SKM-1 treated with dmso at 0.1 percent for 144 hours (cell line): Measurements from ENCODE around the gene ANKRD11.
"Not testable (repeated sequence)": the region's sequence is repeated elsewhere in the genome, so short reads cannot be mapped to it uniquely, and the experiment has no call there.

Source experiments
- DNase-seq: peaks from one replicate; lab custom pipeline; 2025; ENCODE audit not compliant: unreplicated experiment; lab: John Stamatoyannopoulos, UW

The ANKRD11 gene

DNA sequence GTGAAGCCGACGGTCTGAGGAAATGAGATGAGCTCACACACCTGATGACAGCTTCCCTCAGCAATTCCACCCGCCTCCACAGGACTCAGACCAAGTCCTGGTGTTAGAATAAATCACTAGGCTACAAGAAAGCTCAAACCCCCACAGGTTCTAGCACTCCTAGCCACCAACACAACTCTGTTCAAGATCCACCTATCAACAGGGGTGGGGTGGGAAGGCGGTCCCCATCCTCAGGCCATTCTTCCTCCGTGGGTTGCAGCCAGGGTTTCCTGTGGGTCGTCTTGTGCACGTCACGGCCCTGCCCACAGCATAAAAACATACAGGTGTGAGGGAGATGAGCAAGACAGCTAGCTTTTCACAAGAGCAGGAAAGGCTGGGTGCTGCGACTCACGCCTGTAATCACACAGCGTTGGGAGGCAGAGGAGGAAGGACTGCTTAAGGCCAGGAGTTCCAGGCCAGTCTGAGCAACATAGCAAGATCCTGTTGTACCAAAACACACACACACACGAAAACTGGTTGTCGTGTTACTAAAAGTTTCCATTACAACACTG lies 81.1 kb downstream of the ANKRD11 start:
- DNase-seq = no peak

DNA sequence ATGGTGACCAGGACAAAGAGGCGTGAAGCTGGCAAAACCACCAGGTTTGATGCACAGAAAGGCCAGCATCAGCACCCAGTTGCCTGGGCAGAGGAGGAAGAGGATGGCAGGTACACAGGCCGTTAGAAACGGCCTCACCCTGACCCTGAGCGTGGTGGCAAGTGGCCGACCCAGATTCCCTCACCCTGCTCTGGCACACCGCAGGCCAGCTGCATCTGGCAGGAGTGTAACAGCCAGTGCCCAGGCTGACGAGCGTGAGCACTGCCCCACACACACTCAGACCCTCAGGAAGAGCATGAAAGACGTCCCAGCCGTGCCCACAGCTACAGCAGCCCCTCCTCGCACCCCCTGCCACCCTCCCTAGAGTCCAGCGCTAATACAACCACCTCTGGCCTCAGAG lies 82.0 kb downstream of the ANKRD11 start:
- no peak for DNase-seq

DNA sequence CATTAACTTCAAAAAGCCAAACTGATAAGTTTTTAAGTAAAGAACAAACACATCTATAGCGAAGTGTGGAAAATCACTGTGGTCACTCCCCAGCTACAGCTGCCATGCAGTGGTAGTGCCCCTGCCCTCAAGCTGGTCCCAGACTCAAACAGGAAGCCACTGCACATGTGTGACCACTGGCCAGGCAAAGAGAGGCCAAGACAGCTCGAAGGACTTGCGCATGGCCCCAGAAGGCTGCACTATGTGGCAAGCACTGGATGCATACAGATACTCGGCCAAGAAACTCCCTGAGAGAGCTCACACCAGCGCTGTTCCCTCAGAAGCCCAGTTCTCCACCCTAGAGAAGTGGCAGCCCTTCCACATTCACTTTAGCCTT lies 82.4 kb downstream of the ANKRD11 start:
- DNase-seq = no peak

DNA sequence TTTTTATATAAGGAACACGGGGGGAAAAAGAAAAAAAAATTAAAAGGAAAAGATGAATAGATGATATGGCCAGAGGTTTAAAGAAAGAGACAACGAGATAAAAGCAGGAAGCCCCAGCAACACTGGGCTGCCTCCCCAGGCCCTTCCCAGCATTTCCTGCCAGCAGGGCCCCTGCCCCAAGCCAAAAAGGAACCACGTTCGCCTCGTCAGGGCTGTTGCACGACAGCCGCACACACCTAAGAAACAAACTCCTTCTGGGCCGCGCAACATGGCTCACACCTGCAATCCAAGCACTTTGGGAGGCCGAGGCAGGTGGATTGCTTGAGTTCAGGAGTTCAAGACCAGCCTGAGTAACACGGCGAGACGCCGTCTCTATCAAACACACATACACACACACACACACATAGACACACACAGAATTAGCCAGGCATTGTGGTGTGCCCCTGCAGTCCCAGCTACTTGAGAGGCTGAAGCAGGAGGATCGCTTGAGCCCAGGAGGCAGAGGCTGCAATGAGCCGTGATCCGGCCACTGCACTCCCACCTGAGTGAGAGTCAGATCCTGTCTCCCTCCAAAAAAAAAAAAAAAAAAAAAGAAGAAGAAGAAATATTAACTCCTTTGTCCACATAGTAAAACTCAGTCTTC lies 83.0 kb downstream of the ANKRD11 start:
- peak; percentile 17 for DNase-seq

DNA sequence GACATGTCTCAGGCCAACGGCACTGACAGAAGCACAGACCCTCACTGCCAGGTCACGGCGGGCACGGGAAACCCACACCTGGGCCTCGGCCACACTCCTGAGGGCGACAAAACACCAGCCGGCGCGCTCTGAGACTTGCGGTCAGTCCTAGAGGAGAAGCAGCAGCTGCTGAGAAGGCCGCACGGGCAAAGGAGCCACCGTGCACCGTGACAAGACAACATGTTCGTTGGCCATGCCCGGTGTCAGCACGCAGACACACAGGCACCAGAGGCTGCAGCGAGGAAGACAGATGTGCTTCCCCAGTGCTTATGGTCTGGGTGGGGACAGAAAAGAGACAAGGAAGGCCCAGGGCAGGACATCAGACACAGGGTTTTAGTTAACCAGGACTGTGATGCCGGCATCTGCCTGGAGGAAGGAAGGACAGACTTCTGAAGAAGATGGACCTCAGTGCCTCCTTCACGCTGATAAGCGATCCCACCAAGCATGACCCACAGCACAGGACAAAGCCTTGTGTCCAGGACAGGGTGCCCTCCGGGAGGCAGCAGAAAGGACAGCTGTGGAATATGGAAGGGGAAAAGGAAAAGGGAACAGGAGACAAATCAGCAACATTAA lies 84.0 kb downstream of the ANKRD11 start:
- no peak for DNase-seq

DNA sequence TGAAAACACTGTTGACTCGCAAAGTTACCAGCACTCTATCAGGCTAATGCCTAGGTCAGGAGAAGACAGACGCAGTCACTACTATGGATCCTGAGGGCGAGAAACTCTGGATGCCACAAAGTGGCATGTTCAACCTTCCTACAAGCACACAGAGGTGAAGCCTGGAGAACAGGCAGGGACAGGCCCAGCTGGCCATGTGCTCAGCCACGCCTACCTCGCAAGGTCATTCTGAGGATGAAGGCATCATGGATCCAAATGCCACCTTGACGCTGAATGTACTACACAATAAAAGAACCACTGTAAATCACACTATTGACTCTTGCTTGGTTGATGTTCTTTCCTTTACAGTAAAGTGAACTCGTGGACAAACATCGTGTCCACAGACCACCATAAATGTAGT lies 85.8 kb downstream of the ANKRD11 start:
- DNase-seq = no peak

DNA sequence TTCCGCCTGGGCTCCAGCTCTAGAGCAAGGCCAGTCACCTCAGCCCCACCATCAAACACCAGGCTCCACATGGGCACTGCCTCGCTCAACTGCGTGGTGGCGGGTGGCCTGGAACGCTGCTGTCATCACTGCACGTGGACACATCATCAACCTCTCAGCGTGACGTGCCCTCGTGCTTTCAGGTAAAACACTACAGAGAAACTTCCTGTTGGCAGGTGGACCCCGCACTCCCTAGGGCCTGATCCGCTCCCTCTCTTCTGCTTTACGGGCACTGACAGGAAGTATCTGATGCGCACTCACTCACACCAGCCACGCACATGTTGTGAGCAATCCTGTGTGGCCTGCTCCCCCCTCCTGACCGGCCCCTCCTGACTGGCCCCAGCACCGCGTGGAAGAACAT lies 87.4 kb downstream of the ANKRD11 start:
- DNase-seq = no peak

DNA sequence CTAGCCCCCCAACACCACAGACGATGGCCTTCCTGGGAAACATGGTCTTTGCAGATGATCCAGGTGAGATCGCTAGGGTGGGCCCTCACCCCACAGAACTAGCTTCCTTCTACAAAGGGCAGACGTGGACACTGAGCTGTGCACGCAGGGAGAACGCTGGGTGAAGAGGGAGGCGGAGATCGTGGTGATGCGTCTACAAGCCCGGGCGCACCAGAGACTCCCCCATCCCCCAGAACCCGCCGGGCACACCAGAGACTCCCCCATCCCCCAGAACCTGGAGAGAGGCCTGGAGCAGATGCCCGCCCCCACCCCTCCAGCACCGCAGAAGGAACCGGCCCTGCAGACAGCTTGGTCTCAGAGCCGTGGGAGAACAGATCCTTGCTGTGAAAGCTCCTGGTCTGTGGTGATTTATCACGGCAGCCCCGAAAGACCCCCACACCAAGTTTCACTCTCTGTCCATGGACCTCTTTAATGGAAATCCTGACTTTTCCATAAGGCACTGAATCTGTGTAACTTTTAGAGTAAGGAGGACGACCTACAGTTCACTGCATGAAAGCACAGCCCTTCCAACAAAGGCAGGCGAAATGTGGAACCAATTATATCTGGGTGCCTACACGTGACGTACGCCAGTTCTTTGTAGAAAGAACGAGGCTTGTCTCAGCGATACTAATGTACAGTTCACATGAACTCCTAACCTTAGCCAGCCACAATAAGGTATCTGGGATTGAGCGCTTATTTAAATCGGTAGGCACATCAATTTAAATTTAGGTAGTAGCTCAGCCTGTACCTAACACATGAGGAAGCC lies 88.5 kb downstream of the ANKRD11 start:
- no peak for DNase-seq

DNA sequence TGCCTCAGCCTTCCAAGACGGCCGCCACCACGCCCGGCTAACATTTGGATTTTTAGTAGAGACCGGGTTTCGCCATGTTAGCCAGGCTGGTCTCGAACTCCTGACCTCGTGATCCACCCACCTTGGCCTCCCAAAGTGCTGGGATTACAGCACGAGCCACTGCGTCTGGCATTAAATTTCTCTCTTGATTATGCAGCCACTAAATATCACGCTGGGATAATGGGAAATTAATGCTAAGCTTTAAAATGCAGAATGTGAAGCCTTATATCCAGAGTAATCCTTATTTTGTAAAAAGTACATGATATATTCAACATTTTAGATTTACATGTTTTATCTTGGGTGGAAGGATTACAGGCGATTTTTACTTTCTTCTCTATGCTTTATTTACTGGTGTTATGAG lies 89.2 kb downstream of the ANKRD11 start:
- no peak for DNase-seq

DNA sequence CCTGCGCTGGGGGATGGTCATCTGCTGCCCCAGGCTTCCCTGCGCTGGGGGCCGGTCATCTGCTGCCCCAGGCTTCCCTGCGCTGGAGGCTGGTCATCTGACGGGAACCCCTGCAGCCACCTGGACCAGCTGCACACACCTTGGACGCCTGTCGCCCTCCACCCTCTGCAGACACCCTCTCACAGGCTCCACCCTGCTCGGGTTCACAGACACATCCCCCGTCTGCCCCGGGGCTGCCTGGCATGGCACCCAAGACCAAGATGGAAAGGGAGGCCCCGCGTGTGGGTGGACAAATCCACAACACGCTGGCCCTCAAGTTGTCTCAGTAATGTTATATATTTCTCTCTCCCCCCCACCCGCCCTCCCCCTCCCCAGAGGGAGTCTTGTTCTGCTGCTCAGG lies 89.6 kb downstream of the ANKRD11 start:
- DNase-seq = no peak

DNA sequence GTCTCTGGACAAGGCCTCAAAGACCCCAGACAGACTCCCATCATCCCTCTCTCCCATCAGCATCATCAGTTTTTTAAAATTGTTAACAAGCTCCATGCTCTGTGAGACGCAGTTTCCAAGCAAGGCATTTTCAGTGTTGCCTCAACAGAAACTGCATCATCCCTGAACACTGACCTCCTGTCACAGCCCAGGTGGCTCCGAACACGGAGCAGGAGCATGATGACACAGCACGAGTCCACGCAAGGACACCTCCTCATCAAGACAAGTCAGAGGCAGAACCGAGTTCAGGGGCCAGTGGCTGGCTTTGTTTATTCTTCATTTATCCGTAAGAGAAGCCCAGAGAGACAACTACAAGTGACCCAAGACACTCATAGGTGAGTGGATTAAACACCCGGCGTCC lies 91.4 kb downstream of the ANKRD11 start:
- no peak for DNase-seq

DNA sequence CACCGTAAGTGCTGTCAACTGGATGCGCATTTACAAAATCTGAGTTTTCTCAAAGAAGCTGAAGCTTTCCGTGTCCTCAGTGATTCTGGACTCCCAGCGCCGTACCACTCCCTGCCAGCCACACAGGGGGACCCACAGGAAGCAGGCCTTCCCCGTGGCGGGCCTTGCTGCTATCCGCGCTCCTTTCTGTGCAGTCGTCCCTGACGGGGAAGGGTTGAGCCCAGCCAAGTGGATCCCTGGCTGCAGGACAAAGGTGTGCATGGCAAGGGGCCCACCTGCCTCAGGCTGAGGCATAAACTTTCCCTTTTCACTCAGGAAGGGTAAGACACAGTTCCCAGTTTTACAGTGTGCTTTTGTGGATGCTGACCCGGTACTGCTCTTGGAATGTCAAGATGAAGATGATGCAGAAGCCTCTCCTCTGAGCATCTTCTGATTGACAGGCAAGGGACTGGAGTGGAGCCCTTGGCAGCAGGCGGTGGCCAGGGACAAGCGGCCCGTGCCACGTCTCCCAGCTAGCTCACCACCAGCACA lies 93.0 kb downstream of the ANKRD11 start:
- no peak for DNase-seq

DNA sequence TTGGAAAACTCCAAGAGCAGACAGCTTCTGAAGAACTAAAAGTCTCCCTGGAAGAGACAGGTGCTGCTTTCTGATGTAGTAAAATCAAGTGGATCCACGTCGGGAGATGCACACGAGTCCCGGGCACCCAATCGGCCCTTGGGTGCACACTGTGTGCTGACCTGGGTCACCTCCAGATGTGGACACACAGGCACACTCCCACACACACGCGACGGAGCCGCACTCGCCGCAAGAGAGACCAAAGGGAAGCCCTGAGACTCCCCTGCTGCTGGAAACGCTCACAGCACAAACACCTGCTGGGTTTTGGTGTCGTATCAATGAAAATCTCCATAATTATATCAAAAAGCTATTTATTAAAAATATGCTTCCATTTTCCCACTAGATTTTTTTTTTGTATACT lies 94.2 kb downstream of the ANKRD11 start:
- DNase-seq = no peak

DNA sequence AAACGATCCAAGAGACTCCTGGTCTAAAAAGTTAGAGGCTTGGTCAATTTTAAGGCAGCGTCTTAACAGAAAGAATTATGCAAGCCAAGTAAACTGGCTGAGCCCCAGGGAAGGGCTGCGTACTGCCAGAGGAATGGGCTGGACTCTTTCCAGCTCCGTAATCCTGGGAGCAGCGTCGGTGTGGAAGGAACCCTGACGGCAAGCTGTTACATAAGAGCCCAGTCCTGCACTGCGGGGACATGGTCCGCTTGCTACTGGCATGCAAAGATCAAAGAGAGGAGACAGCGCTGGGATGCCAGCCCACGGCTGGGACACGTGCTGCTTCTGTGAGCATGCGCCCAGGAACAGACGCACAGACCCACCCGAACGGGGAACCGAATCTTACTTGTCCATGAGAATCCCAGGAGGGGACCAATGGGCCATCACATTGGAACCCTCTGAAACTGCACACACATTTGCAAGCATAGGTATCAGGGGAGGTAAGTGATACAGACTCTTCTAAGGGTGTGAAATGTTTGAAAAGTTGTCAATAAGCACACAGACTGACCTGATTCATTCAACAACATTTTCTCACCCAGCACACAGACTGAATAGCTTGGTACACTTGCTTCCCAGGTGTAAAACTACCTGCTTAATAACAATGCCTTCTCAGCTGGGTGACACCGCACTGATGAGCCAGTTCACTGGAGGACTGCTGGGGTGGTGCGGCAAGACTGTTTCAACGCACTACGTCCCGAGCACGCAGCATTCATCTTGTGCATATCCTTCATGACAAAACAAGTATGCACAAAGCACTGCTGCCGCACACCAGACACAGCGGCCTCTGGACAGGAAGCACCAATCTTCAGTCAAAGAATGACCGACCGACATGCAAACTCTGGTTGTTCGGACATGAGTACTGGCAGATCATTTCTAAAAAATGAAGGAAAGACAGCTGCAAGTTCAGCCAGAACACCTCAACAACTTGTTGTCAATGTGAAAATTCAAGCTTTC lies 94.9 kb downstream of the ANKRD11 start:
- no peak for DNase-seq

DNA sequence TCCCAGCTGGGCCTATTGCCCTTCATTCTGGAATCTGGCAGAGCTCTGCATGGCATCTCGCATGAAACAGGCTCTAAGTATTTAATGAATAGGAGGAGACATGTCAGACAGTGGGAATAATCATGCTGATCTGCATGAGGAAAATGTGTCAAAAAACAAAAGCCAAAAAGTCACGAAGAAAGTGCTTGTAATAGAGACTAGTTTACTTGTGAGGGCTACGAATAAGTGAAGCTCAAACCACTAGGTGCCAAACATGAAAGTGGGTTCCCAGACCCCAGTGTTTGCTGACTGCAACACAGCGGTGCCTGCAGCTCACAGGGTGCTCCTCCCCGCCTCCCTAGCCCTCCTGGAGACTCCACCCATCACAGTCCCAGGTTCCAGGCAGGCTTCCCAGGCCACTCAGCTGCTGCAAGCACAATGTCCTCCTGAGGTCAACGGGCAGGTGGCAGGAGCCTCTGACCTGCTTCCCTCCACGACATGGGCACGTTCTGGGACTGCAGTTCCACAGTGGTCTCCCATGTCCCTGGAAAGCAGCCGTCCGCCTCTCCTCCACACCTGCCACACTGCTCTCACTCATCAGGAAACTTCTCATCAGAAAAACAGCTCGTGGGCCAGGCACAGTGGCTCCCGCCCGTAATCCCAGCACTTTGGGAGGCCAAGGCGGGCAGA lies 96.5 kb downstream of the ANKRD11 start:
- no peak for DNase-seq

DNA sequence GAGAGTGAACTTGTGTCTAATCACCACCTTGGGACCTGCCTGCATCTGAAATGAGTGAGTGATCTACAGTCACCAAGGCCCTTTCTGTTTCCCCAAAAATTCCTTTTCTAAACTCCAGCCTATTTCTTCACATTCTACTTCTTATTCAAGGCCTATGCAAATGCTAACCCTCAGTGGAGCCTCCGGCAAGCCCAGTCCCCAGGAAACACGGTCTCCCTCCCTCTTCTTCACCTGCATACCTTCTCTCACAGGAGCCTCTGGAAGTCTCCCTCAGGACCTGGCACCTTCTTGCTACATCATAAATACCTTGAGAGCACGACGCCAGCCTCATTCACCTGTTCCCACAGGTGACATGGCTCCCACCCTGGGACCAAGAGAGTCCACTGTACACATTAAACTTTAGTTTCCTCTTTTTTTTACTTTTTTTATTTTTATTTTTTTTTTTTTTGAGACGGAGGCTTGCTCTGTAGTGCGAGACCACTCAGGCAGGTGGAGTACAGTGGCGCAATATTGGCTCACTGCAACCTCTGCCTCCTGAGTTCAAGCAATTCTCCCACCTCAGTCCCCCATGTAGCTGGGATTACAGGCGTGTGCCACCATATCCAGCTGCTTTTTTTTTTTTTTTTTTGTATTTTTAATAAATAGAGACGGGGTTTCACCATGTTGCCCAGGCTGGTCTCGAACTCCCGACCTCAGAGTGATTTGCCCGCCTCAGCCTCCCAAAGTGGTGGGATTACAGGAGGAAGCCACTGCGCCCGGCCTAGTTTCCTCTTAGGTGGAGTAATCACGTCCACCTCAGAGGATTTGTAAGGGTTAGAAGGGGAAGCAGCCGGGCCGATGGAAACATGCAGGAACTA lies 97.3 kb downstream of the ANKRD11 start:
- no peak for DNase-seq

DNA sequence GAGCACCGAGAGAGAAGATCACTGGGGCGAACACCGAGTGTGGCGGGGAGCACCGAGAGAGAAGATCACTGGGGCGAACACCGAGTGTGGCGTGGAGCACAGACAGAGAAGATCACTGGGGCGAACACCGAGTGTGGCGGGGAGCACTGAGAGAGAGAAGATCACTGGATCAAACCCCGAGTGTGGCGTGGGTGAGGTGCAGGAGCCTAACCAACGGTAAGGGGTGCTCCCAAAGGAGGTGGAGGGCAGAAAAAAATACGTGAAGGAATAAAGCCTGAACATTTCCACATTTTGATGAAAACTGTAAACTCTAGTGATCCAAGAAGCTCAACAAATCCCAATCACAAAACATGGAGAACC lies 100.2 kb downstream of the ANKRD11 start:
- DNase-seq = not testable (repeated sequence)

DNA sequence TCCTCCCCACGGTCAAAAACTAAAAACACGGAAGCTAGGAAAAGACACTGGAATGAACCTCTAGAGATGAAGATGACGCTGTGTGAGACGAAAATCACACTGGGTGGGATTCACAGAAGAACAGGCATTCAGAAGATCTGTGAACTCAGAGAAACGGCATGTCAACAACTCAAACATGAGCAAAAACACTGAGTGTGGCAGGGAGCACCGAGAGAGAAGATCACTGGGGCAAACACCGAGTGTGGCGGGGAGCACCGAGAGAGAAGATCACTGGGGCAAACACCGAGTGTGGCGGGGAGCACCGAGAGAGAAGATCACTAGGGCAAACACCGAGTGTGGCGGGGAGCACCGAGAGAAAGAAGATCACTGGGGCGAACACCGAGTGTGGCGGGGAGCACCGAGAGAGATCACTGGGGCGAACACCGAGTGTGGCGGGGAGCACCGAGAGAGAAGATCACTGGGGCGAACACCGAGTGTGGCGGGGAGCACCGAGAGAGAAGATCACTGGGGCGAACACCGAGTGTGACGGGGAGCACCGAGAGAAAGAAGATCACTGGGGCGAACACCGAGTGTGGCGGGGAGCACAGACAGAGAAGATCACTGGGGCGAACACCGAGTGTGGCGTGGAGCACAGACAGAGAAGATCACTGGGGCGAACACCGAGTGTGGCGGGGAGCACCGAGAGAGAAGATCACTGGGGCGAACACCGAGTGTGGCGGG lies 100.7 kb downstream of the ANKRD11 start:
- DNase-seq = not testable (repeated sequence)

DNA sequence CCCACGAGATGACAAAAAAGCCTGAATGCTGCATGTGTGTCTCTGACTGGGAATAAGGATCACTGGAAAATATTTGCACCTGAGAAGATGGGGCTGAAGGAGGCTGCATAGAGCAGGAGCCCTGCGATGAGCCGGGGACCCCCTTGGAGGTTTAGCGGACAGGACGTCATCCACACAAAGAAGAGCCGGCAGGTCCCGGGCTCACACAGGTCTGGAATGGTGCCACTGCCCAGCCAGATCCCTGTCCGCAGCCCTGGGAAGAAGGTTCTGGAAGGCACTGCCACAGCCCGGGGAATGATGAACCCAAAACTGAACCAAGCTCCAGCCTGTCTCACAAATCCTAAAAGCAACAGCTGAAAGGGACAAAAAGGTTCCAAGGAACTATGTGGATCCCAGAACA lies 101.8 kb downstream of the ANKRD11 start:
- no peak for DNase-seq
